GM12891 (cell line): ENCODE data around the gene TLNRD1.

Experiments used
- POLR2A ChIP-seq: IDR thresholded peaks from 2 replicates; pipeline ENCODE4 v1.6.1; 2011; ENCODE audit warnings: low read depth, low read length, control low read depth
- POLR2AphosphoS5 ChIP-seq: IDR thresholded peaks from 2 replicates; pipeline ENCODE4 v1.6.1; 2011; ENCODE audit warnings: low read depth, low read length, control low read depth
- SPI1 ChIP-seq: IDR thresholded peaks from 2 replicates; pipeline ENCODE4 v1.6.1; 2011; ENCODE audit warnings: low read depth, low read length, control low read depth
- TAF1 ChIP-seq: IDR thresholded peaks from 2 replicates; pipeline ENCODE4 v1.6.1; 2011; ENCODE audit warnings: low read depth, low read length, control low read depth

- TF ChIP-seq POLR2AphosphoS5 (no peak), POLR2A (no peak), TAF1 (no peak), SPI1 (no peak)
Measured at GRCh38 chr15:80951941-80952340, 48.8 kb upstream of the TLNRD1 start.
